GM12878 (cell line): Measurements from ENCODE around the gene MEGF6. TPM values are rescaled to one million over a fixed set of nuclear protein-coding genes. Genes with fewer than 3 reads are reported as not detected.

Experiments used
- ATAC-seq: fragments of 200-7000 bp; cut with Tn5 transposase; 3 replicates; pipeline ENCODE4 v1.9.1; 2020; ENCODE audit warnings: mild to moderate bottlenecking, moderate library complexity
- BruUV-seq: library from RNA; stranded (reverse); fragments of 400-500 nt; replicated peaks from 2 replicates; lab custom pipeline; 2021; lab: Mats Ljungman, UMichigan
- CTCF ChIA-PET: fragments of 300-600 bp; sonication (Branson Sonifier 250); formaldehyde crosslinking; extraction: SDS; loops from one replicate; lab custom pipeline; 2021; ENCODE audit warnings: inconsistent platforms; lab: Yijun Ruan, JAX
- POLR2A ChIA-PET: fragments of 350-600 bp; formaldehyde crosslinking; extraction: SDS; loops from one replicate; lab custom pipeline; 2021; ENCODE audit warnings: inconsistent platforms; lab: Charles Lee
- RAD21 ChIA-PET: fragments of 300-600 bp; sonication (Branson Sonifier 250); formaldehyde crosslinking; loops from one replicate; lab custom pipeline; 2023; ENCODE audit warnings: antibody characterized with exemption; ENCODE audit not compliant: unreplicated experiment; lab: Charles Lee
- SMC1A ChIA-PET: fragments of 300-600 bp; sonication (Branson Sonifier 250); formaldehyde crosslinking; loops from one replicate; lab custom pipeline; 2023; ENCODE audit not compliant: unreplicated experiment, uncharacterized antibody; lab: Charles Lee
- DNase-seq: peaks from one replicate; pipeline ENCODE4 v3.0.0-alpha.2; 2011; ENCODE audit warnings: low read depth, low spot score
- FAIRE-seq: peaks from 3 replicates; lab custom pipeline; 2011; peaks lifted over from hg19 to GRCh38; lab: Jason Lieb, UNC
- H2AFZ ChIP-seq: 2 replicates; pipeline ENCODE4 v1.6.0; 2011; ENCODE audit warnings: low read depth, low read length, control low read depth; ENCODE audit not compliant: control insufficient read depth
- H3K27ac ChIP-seq: 2 replicates; pipeline ENCODE4 v1.5.1; 2011; ENCODE audit warnings: control low read depth; ENCODE audit not compliant: control insufficient read depth, insufficient read depth
- H3K27me3 ChIP-seq, 2 experiments: replicated peaks in 1 of 2; 2 replicates each; pipeline versions ENCODE4 v1.6.0 to v1.6.1; 2011; ENCODE audit warnings: low read length in 1 of 2; ENCODE audit not compliant: control insufficient read depth in 2 of 2, insufficient read depth in 2 of 2
- H3K36me3 ChIP-seq, 2 experiments: 2 replicates each; pipeline ENCODE4 v1.5.1; 2011; ENCODE audit warnings: low read length in 1 of 2; ENCODE audit not compliant: control insufficient read depth in 2 of 2, insufficient read depth in 2 of 2
- H3K4me1 ChIP-seq: 2 replicates; pipeline ENCODE4 v1.6.1; 2011; ENCODE audit warnings: mild to moderate bottlenecking, low read length, moderate library complexity, mixed read lengths; ENCODE audit not compliant: control insufficient read depth, insufficient read depth
- H3K4me2 ChIP-seq: 2 replicates; pipeline ENCODE4 v1.6.0; 2011; ENCODE audit warnings: control low read depth; ENCODE audit not compliant: control insufficient read depth, insufficient read depth
- H3K4me3 ChIP-seq: fragments of 200-600 bp; sonication (generic); 2 replicates; pipeline ENCODE4 v1.5.1; 2016
- H3K79me2 ChIP-seq: 2 replicates; pipeline ENCODE4 v1.6.0; 2011; ENCODE audit warnings: low read length; ENCODE audit not compliant: control insufficient read depth, insufficient read depth
- H3K9ac ChIP-seq: 2 replicates; pipeline ENCODE4 v1.8.0; 2011; ENCODE audit warnings: low read length, control low read depth, mixed read lengths; ENCODE audit not compliant: control insufficient read depth, insufficient read depth
- H3K9me3 ChIP-seq: replicated peaks from 3 replicates; pipeline ENCODE4 v1.5.1; 2011; ENCODE audit warnings: mild to moderate bottlenecking, low read length; ENCODE audit not compliant: control insufficient read depth, insufficient read depth
- H4K20me1 ChIP-seq: 2 replicates; pipeline ENCODE4 v1.6.0; 2011; ENCODE audit not compliant: control insufficient read depth, insufficient read depth
- BACH1 ChIP-seq: fragments of 450-650 bp; IDR thresholded peaks from 2 replicates; pipeline ENCODE4 v1.6.1; 2017; ENCODE audit warnings: mild to moderate bottlenecking, borderline replicate concordance
- CBFB ChIP-seq: IDR thresholded peaks from 2 replicates; pipeline ENCODE4 v1.6.1; 2016; ENCODE audit warnings: antibody characterized with exemption, low read depth
- CTCF ChIP-seq, 3 experiments: IDR thresholded peaks in 2 of 3; conservative IDR thresholded peaks in 1 of 3; 2 replicates each; pipeline ENCODE4 v1.5.1; 2011; ENCODE audit warnings: low read depth in 3 of 3, low read length in 3 of 3, mild to moderate bottlenecking in 3 of 3, control low read depth in 2 of 3, moderate library complexity in 2 of 3, inconsistent platforms in 1 of 3, mixed read lengths in 1 of 3; ENCODE audit not compliant: control insufficient read depth in 2 of 3, insufficient read depth in 1 of 3; ENCODE audit errors: extremely low read depth in 1 of 3
- DPF2 ChIP-seq: fragments of 450-650 bp; IDR thresholded peaks from 2 replicates; pipeline ENCODE4 v1.6.1; 2017; ENCODE audit warnings: mild to moderate bottlenecking
- ELK1 ChIP-seq: IDR thresholded peaks from 2 replicates; pipeline ENCODE4 v1.6.1; 2012; ENCODE audit warnings: low read depth, low read length, improper control_type of control experiment
- NBN ChIP-seq: fragments of 450-650 bp; IDR thresholded peaks from 2 replicates; pipeline ENCODE4 v1.6.1; 2016
- NFXL1 ChIP-seq: fragments of 450-650 bp; IDR thresholded peaks from 2 replicates; pipeline ENCODE4 v1.6.1; 2017; ENCODE audit warnings: antibody characterized with exemption, mild to moderate bottlenecking, borderline replicate concordance
- RB1 ChIP-seq: fragments of 450-650 bp; formaldehyde crosslinking; IDR thresholded peaks from 2 replicates; pipeline ENCODE4 v1.6.1; 2017; ENCODE audit warnings: mild to moderate bottlenecking, borderline replicate concordance
- RCOR1 ChIP-seq: conservative IDR thresholded peaks from 2 replicates; pipeline ENCODE4 v1.6.1; 2012; ENCODE audit warnings: low read depth, low read length, improper control_type of control experiment
- SUZ12 ChIP-seq: fragments of 200-600 bp; sonication (generic); IDR thresholded peaks from one replicate; pipeline ENCODE4 v1.6.1; 2018; ENCODE audit warnings: antibody characterized with exemption, mild to moderate bottlenecking; ENCODE audit not compliant: unreplicated experiment
- USF1 ChIP-seq: IDR thresholded peaks from 2 replicates; pipeline ENCODE4 v1.6.1; 2011; ENCODE audit warnings: borderline replicate concordance, low read depth, mild to moderate bottlenecking, moderate library complexity, mixed read lengths, low read length; ENCODE audit not compliant: insufficient read depth; ENCODE audit errors: extremely low read length
- WRNIP1 ChIP-seq: IDR thresholded peaks from 2 replicates; pipeline ENCODE4 v1.6.1; 2011; ENCODE audit warnings: low read depth, low read length, improper control_type of control experiment, borderline replicate concordance
- ZBTB11 ChIP-seq: fragments of 450-650 bp; formaldehyde crosslinking; IDR thresholded peaks from 2 replicates; pipeline ENCODE4 v1.5.0; 2022; ENCODE audit warnings: mild to moderate bottlenecking, missing genetic modification characterization
- ZNF622 ChIP-seq: fragments of 450-650 bp; IDR thresholded peaks from 2 replicates; pipeline ENCODE4 v1.6.1; 2017; ENCODE audit warnings: mild to moderate bottlenecking, inconsistent platforms
- WGBS: methylation state at CpG from one replicate; pipeline ENCODE4 v1.1.6; 2016; ENCODE audit warnings: low lambda C conversion rate; ENCODE audit not compliant: insufficient replicate concordance, insufficient coverage; ENCODE audit errors: missing lambda C conversion rate; 5-methylcytosine and 5-hydroxymethylcytosine counted together
- in situ Hi-C: fragments of 300-500 bp; cut with MboI; formaldehyde crosslinking; loops from 9 replicates; pipeline ENCODE4 v1.14.3; 2018; ENCODE audit warnings: mixed read lengths
- intact Hi-C: fragments of 100-400 bp; cut with micrococcal nuclease; formaldehyde crosslinking; loops from one replicate; pipeline ENCODE4 v1.14.2; 2022; ENCODE audit not compliant: unreplicated experiment
- polyA plus RNA-seq, 11 experiments: library from polyadenylated mRNA; depleted of rRNA in 4 of 11; unstranded in 6 of 11; stranded (reverse) in 5 of 11; fragments of >200 nt; fragmentation: Nextera tagmentation in 4 of 11; fragmentation: Illumina TruSeq in 1 of 11; extraction: Ambion mirVana in 4 of 11; extraction: Trizol in 1 of 11; gene quantifications; 1 replicate in 1 of 11; 2 replicates in 10 of 11; pipeline versions ENCODE4 v1.2.1 to v1.2.3, GENCODE V29; 2011 to 2016; ENCODE audit warnings: inconsistent platforms in 2 of 11, missing spikeins in 2 of 11, low read depth in 1 of 11
- total RNA-seq, 4 experiments: library from RNA; depleted of rRNA in 3 of 4; stranded (reverse); fragments of >200 nt in 3 of 4; fragmentation: Illumina TruSeq in 1 of 4; extraction: Trizol in 1 of 4; gene quantifications; 2 replicates each; pipeline versions ENCODE4 v1.2.1 to v1.2.3, GENCODE V29; 2013 to 2021

Gene MEGF6
- total and polyA plus RNA-seq, 10 of the 15 experiments (the other 5 are each of a cell fraction or from before 2014, with no cell fraction given): 0.03 to 0.41 TPM; not detected in 8

GRCh38 chr1:3618531-3618880 lies 7.2 kb upstream of the MEGF6 start:
- ChIA-PET RAD21 (interaction anchor here (0.6 to 2.8 kb wide), 11 partner anchors 10 to 166 kb away, joined by 3 to 14 read pairs (median 3); no protein-coding TSS in a partner anchor), SMC1A (interaction anchor here (0.9 to 3.1 kb wide), 6 partner anchors 11 to 186 kb away, joined by 3 to 23 read pairs (median 6); no protein-coding TSS in a partner anchor), CTCF (interaction anchor here (0.9 to 3.8 kb wide), 17 partner anchors 10 to 165 kb away, joined by 3 to 38 read pairs (median 7); no protein-coding TSS in a partner anchor), POLR2A (no interaction called here)
- no peaks in the 10 kb centered on the region for H4K20me1 ChIP-seq
- no peaks in the 10 kb centered on the region for H3K79me2 ChIP-seq
- WGBS: 25% methylated on average over 9 of the region's 9 CpGs
- no peak overlapping the region for H3K4me2 ChIP-seq
- H3K4me3 ChIP-seq: no peak overlapping the region
- intact Hi-C loops: no loop called here
- H2AFZ ChIP-seq: no peak overlapping the region
- H3K4me1 ChIP-seq: no peaks in the 10 kb centered on the region
- no peak for FAIRE-seq
- peaks cover 0 to 2% of the 10 kb centered on the region in 2 experiments; a peak in 2 of 4 replicates for H3K27me3 ChIP-seq
- no peaks in the 10 kb centered on the region for H3K9me3 ChIP-seq
- no TSS peak for BruUV-seq
- no peaks in the 10 kb centered on the region for H3K36me3 ChIP-seq
- ATAC-seq: no peak; the same call in 2 of the 3 replicates
- no peak overlapping the region for H3K9ac ChIP-seq
- DNase-seq: no peak
- in situ Hi-C loops: loop anchor here (5.0 kb wide), 1 partner anchor 166 kb away; the partner anchor contains the start of gene ARHGEF16
- H3K27ac ChIP-seq: no peak overlapping the region
- TF ChIP-seq CTCF (IDR thresholded peaks at IDR 0.05 in 2 of 3, conservative IDR thresholded peaks at IDR 0.05 in 1 of 3; ENCODE audit: control insufficient read depth in 2 of 3, extremely low read depth in 1 of 3, insufficient read depth in 1 of 3, low read depth in 3 of 3, low read length in 3 of 3) (no peak), USF1 (no peak), SUZ12 (no peak), ZNF622 (no peak), WRNIP1 (no peak), RB1 (no peak), CBFB (no peak), RCOR1 (no peak), DPF2 (no peak), NFXL1 (no peak), ELK1 (no peak), NBN (no peak), ZBTB11 (CRISPR knock-in tag) (no peak), BACH1 (no peak)
